ENCODE results near the gene ACTN1.

Gene ACTN1

GRCh38 chr14:68951800-68952530 lies 27.1 kb downstream of the ACTN1 start:
- no peak for DNase-seq (ENCODE audit: low read depth in 2 of 2, low spot score in 1 of 2)

- no peak for DNase-seq (ENCODE audit: low read depth in 2 of 2, low spot score in 1 of 2)
Measured at GRCh38 chr14:68951035-68951797, 27.9 kb downstream of the ACTN1 start.

GRCh38 chr14:68950111-68950510 lies 29.0 kb downstream of the ACTN1 start:
- no peak for DNase-seq (ENCODE audit: low read depth in 2 of 2, low spot score in 1 of 2)

- no peak for DNase-seq (ENCODE audit: low read depth in 2 of 2, low spot score in 1 of 2)
Measured at GRCh38 chr14:68949601-68949965, 29.5 kb downstream of the ACTN1 start.

GRCh38 chr14:68948686-68949600 lies 30.2 kb downstream of the ACTN1 start:
- DNase-seq (ENCODE audit: low read depth in 2 of 2, low spot score in 1 of 2) = no peak

GRCh38 chr14:68947802-68948201 lies 31.3 kb downstream of the ACTN1 start:
- no peak for DNase-seq (ENCODE audit: low read depth in 2 of 2, low spot score in 1 of 2)

- DNase-seq (ENCODE audit: low read depth in 2 of 2, low spot score in 1 of 2) = no peak
Measured at GRCh38 chr14:68946489-68946822, 32.6 kb downstream of the ACTN1 start.

- DNase-seq (ENCODE audit: low read depth in 2 of 2, low spot score in 1 of 2) = no peak
Measured at GRCh38 chr14:68945585-68946488, 33.3 kb downstream of the ACTN1 start.

GRCh38 chr14:68945190-68945584 lies 33.9 kb downstream of the ACTN1 start:
- no peak for DNase-seq (ENCODE audit: low read depth in 2 of 2, low spot score in 1 of 2)

- DNase-seq (ENCODE audit: low read depth in 2 of 2, low spot score in 1 of 2) = no peak
Measured at GRCh38 chr14:68944162-68944561, 34.9 kb downstream of the ACTN1 start.

- DNase-seq (ENCODE audit: low read depth in 2 of 2, low spot score in 1 of 2) = no peak
Measured at GRCh38 chr14:68943107-68943506, 36.0 kb downstream of the ACTN1 start.

- no peak for DNase-seq (ENCODE audit: low read depth in 2 of 2, low spot score in 1 of 2)
Measured at GRCh38 chr14:68942296-68943035, 36.6 kb downstream of the ACTN1 start.

GRCh38 chr14:68941820-68942219 lies 37.3 kb downstream of the ACTN1 start:
- no peak for DNase-seq (ENCODE audit: low read depth in 2 of 2, low spot score in 1 of 2)

GRCh38 chr14:68940614-68941185 lies 38.4 kb downstream of the ACTN1 start:
- DNase-seq (ENCODE audit: low read depth in 2 of 2, low spot score in 1 of 2) = no peak

- DNase-seq (ENCODE audit: low read depth in 2 of 2, low spot score in 1 of 2) = no peak
Measured at GRCh38 chr14:68939893-68940613, 39.0 kb downstream of the ACTN1 start.

GRCh38 chr14:68939181-68939892 lies 39.8 kb downstream of the ACTN1 start:
- DNase-seq (ENCODE audit: low read depth in 2 of 2, low spot score in 1 of 2) = no peak

GRCh38 chr14:68938271-68939150 lies 40.6 kb downstream of the ACTN1 start:
- no peak for DNase-seq (ENCODE audit: low read depth in 2 of 2, low spot score in 1 of 2)

Measured in stimulated activated CD8-positive, alpha-beta memory T cell treated with anti-CD3 and anti-CD28 coated beads, Interleukin-4, amount 100 ng/mL, for 4 hours (primary cell).